ENCODE results near the gene PARG.
A peak's percentile ranks its signal among the peaks of the same experiment; 100 is the strongest.
"Not testable (repeated sequence)": the region's sequence is repeated elsewhere in the genome, so short reads cannot be mapped to it uniquely, and the experiment has no call there.

The PARG gene

GRCh38 chr10:49941447-49942338 lies at the start of gene PARG, which contains the start of gene TIMM23B:
TSS of gene PARG (minus strand) at chr10:49942027. CDS start at chr10:49941725, 302 bp downstream.
TSS of gene TIMM23B (plus strand) at chr10:49942053. CDS start at chr10:49942195, 142 bp downstream.
- DNase-seq (ENCODE audit: low read depth, low spot score): peak; percentile 47

DNA sequence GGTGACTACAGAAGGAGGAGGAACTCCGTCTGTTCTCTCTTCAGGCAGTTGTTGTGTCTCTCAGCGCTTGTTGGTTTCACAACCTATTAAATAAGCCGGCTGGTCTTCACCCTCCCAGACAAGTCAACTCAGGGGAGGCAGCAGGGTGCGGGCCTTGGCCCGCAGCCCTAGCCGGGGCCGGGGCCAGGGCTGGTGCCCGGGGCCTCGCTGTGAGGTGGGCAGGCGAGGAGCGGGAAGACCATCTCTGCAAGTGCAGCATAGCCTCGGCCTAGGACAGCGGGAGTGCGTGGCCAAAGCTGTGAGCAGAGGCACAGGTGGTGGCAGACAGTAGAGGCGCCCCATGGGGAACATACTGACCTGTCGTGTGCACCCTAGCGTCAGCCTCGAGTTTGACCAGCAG lies 46.5 kb upstream of the PARG start, which contains the start of gene AGAP6:
TSS of gene AGAP6 (plus strand) at position 31 of the 400 bp plus-strand sequence. CDS start at position 341, 310 bp downstream.
- DNase-seq (ENCODE audit: low read depth, low spot score): not testable (repeated sequence)

DNA sequence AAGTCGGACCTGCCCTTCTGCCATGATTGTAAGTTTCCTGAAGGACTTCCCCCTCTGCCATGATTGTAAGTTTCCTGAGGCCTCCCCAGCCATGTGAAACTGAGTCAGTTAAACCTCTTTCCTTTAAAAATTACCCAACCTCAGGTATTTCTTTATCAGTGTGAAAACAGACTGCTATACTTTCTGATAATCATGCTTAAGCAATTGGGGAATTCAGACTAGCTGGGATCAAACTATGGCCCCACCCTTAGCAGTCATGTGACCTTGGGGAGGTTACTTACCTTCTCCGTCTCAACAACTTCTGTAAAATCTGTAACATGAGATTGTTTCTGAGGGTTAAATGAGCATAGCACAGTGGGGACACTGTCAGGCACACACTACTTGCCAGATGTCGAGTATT lies 45.4 kb upstream of the PARG start:
- DNase-seq (ENCODE audit: low read depth, low spot score): not testable (repeated sequence)

DNA sequence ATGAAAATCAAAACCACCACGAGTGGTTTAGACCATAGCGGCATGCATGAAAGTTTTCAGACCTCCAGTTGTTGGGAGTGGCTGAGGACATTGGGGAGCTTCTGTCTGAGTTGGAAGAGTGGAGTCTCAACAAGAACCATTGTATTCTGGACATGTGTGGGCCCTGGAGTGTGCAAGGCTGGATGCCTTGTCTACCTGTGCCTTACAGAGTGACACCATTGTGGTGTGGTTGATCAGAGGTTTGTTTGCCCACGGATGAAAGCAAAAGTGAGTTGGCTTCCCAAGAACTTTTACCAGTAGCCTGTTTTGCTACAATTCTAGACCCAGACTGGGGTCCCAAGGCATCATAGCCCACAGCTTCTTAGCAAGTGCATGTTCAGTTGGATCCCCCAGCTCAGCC lies 35.9 kb upstream of the PARG start:
- not testable (repeated sequence) for DNase-seq (ENCODE audit: low read depth, low spot score)

GRCh38 chr10:49972094-49972493 lies 30.3 kb upstream of the PARG start:
- not testable (repeated sequence) for DNase-seq (ENCODE audit: low read depth, low spot score)

GRCh38 chr10:49971466-49971865 lies 29.6 kb upstream of the PARG start:
- not testable (repeated sequence) for DNase-seq (ENCODE audit: low read depth, low spot score)

GRCh38 chr10:49970331-49970857 lies 28.6 kb upstream of the PARG start:
- not testable (repeated sequence) for DNase-seq (ENCODE audit: low read depth, low spot score)

DNA sequence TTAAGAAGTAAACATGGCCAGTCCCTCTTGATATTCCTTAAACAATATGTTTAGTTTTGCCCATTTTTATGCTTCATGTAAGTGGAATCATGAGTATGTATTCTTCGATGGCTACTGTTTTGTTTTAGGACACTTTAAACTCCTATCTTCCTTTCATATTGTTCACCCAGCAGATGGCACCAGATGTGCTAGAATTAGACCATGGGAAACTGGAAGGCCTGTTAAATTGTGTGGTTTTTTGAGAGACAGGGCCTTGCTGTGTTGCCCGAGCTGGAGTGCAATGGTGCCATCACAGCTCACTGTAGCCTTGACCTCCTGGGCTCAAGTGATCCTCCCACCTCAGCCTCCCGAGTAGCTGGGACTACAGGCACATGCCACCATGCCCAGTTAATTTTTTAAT lies 11.3 kb upstream of the PARG start:
- not testable (repeated sequence) for DNase-seq (ENCODE audit: low read depth, low spot score)

DNA sequence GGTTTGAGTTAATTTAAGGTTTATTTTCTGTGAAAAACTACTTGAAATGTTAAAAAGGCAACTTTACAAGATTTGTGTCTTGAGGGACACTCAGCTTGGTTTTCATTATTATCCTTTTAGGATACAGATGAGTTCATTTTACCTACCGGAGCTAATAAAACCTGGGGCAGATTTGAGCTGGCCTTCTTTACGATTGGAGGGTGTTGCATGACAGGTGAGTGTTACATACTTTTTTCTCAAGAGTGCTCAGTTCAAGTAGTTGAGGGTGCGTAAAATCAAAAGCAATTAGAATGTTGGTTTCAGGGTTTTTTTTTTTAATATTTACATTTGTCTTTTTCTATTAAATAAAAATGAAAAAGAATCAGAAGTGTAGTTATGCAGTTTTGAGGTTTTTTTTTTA lies 10.2 kb upstream of the PARG start:
- DNase-seq (ENCODE audit: low read depth, low spot score): not testable (repeated sequence)

- not testable (repeated sequence) for DNase-seq (ENCODE audit: low read depth, low spot score)
Measured at GRCh38 chr10:49948737-49949136, 6.9 kb upstream of the PARG start.

GRCh38 chr10:49948142-49948541 lies 6.3 kb upstream of the PARG start:
- DNase-seq (ENCODE audit: low read depth, low spot score): not testable (repeated sequence)

- DNase-seq (ENCODE audit: low read depth, low spot score): not testable (repeated sequence)
Measured at GRCh38 chr10:49943607-49944006, 1.8 kb upstream of the PARG start.

DNA sequence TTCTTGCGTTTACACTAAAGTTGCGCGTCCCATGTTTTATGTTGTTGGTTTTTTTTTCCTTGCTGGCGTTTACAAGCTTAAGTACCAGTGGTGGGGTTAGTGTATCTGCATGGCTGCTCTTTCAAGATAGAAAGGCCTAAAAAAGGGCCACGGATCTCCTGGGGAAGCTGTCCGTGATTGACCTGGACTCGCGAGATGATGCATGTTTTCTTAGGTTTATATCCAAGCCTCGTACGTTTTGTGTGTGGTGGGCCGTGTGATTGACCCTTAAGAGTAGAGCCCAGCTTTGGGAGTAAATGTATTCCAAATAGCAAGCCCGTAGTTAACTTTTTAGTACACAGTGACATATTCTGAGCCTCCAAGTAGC lies 495 bp upstream of the PARG start:
- not testable (repeated sequence) for DNase-seq (ENCODE audit: low read depth, low spot score)

DNA sequence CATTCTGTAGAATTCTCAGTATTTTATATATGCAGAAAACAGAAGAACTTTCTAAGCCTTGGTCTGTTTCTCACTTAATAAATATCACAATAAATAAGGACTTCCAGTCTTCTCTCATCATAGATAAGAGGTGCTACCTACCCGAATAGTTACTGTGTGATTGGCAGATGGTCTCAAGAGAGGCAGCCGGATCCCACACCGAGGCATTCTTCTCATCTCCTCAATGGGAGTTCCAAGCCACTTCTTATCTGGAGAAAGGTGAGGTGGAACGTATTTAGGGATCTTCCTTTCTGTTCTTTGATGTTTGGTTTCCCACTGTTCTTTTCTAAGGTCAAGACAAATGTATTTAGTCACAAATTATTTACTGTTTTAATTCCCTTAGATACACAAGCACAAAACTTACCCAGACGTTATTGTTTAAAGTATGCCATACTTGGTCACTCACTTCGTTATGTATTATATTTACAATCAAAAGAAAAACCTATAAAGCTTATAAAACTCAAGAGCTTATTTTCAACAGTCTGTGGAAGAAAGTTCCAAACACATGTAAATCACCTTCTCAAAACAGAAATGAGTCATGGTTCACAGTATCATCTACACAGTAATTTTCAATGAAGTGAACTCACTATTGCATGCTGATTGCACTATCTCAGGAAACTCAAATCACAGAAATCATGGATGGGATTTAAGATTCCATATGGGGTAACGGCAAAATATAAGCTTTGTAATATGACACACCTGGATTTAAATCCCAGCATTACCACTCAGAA lies 9.7 kb downstream of the PARG start:
- not testable (repeated sequence) for DNase-seq (ENCODE audit: low read depth, low spot score)

DNA sequence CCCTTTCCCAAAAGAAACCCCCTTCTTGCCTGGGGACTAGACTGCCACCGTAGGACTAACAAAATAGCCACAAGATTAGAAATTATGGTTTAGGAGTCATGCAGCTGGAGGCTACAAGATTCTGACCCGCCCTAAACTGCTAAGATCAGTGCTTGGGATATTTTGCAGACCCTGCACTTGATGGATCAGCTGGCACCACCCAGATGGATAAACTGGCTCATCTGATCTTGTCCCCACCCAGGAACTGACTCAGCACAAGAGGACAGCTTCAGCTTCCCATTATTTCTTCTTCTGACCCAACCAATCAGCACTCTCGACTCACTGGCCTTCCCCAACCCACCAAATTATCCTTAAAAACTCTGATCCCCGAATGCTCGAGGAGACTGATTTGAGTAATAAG lies 10.6 kb downstream of the PARG start:
- not testable (repeated sequence) for DNase-seq (ENCODE audit: low read depth, low spot score)

DNA sequence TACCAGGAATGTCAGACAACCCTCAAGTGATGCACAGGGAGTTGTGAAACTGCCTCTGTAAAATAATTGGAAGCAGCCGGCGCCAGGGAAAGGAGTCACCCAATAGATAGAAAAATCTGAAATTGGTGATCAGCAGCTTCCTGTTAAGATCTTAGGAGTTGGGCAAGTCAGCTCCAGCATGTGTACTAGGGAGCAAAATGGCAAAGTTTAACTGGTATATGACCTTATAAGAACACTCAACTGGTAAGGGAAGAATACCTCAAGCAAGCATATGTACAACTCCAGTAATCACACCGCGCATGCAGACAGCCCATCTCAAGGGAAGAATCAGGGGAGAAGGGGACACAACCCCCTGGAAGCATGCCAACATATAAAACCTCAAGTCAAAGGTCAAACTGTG lies 18.3 kb downstream of the PARG start:
- not testable (repeated sequence) for DNase-seq (ENCODE audit: low read depth, low spot score)

DNA sequence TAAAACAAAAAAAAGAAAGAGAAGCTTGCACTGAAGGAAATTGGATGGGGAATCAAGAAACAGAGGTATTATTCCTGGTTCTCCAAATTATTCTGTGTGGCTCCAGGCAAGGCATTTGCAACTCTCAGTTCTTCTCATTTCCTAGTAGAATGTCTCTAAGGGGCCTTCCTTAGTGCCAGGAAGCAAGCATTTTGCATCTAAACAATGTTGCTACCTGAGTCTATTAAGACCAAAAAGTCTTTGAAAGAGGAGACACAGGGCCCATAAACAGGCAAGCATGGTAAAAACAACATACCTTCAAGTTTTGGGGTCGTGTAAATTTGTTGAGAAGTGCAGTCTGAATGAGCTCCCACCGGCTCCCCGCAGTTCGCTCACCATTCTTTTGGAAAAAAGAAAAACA lies 19.8 kb downstream of the PARG start:
- not testable (repeated sequence) for DNase-seq (ENCODE audit: low read depth, low spot score)

DNA sequence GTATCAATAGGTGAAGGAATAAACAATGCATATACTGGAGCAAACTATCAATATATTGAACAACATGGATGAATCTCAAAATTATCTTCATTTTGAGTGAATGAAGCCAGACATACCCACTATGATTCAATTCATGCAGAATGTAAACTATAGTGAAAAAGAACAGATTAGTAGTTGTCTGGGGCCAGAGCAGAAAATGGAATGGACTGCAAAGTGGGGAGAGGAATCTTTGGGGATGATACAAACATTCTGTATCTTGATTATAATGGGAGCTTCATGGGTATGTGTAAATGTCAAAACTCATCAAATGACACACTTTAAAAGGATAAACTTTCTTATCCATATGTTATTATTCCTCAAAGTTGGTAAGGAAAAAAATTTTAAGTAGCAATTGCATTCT lies 23.9 kb downstream of the PARG start:
- DNase-seq (ENCODE audit: low read depth, low spot score): not testable (repeated sequence)

DNA sequence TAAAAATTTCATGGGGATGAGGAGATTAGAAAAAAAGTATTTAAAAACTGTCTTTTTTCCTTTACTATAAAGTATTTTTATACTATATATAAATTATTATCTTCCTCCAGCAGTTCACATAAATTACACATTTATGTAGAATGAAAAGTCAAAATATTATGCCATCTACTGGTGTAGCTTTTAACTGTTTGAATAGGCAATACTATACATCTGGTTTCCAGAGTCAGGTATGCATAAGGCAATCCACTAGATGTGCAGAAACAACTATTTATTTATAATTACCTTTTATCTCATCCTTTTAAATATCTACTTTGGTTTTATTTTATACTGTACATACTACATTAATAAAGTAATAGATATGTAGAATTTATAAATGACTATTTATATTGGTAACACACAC lies 25.4 kb downstream of the PARG start:
- not testable (repeated sequence) for DNase-seq (ENCODE audit: low read depth, low spot score)

- DNase-seq (ENCODE audit: low read depth, low spot score): not testable (repeated sequence)
Measured at GRCh38 chr10:49910295-49910694, 31.5 kb downstream of the PARG start.

- DNase-seq (ENCODE audit: low read depth, low spot score): not testable (repeated sequence)
Measured at GRCh38 chr10:49908290-49909080, 33.3 kb downstream of the PARG start.

Data from activated naive CD8-positive, alpha-beta T cell treated with anti-CD3 and anti-CD28 coated beads, Interleukin-2, amount 50 U/mL, for 16 hours (primary cell).